Transverse colon (tissue), 4 donors: ENCODE data around the gene LGR6. TPM values are rescaled to one million over a fixed set of nuclear protein-coding genes. Genes with fewer than 3 reads are reported as not detected.

ENCODE experiments used
- DNase-seq: peaks from one replicate; pipeline ENCODE4 v3.0.0-alpha.2; 2019
- H3K27ac ChIP-seq, 4 donors: fragments of 200-600 bp; sonication (generic); 2 replicates each; pipeline ENCODE4 v1.5.1; 2016 to 2018; ENCODE audit warnings: inconsistent platforms in 4 of 4
- H3K27me3 ChIP-seq: fragments of 200-600 bp; sonication (generic); 2 replicates; pipeline ENCODE4 v1.5.1; 2017; ENCODE audit warnings: inconsistent platforms
- H3K36me3 ChIP-seq, 4 donors: fragments of 200-600 bp; sonication (generic); 2 replicates each; pipeline ENCODE4 v1.5.1; 2017 to 2019; ENCODE audit warnings: inconsistent platforms in 4 of 4
- H3K4me1 ChIP-seq, 4 donors: fragments of 200-600 bp; sonication (generic); 2 replicates each; pipeline ENCODE4 v1.5.1; 2017 to 2020; ENCODE audit warnings: inconsistent platforms in 4 of 4
- H3K4me3 ChIP-seq, 4 donors: fragments of 200-600 bp; sonication (generic); 1 replicate in 1 of 4; 2 replicates in 3 of 4; pipeline versions ENCODE4 v1.5.1 to v1.6.1; 2017 to 2019; ENCODE audit warnings: inconsistent platforms in 4 of 4
- H3K9me3 ChIP-seq, 2 donors: fragments of 200-600 bp; sonication (generic); 2 replicates each; pipeline ENCODE4 v1.5.1; 2017 to 2019; ENCODE audit warnings: inconsistent platforms in 2 of 2
- CTCF ChIP-seq, 5 experiments: fragments of 200-600 bp in 3 of 5; fragments of 450-650 bp in 2 of 5; sonication (generic) in 3 of 5; IDR thresholded peaks; 1 replicate in 2 of 5; 2 replicates in 3 of 5; pipeline ENCODE4 v1.5.1; 2016 to 2017; ENCODE audit warnings: antibody characterized with exemption in 5 of 5, inconsistent platforms in 3 of 5, mild to moderate bottlenecking in 2 of 5, moderate library complexity in 1 of 5
- EP300 ChIP-seq: sonication (generic); formaldehyde crosslinking; IDR thresholded peaks from one replicate; pipeline ENCODE4 v1.6.1; 2017; ENCODE audit warnings: antibody characterized with exemption, low read depth
- POLR2A ChIP-seq: fragments of 450-650 bp; IDR thresholded peaks from one replicate; pipeline ENCODE4 v1.6.1; 2016; ENCODE audit warnings: antibody characterized with exemption, mild to moderate bottlenecking, moderate library complexity
- POLR2AphosphoS5 ChIP-seq, 3 donors: sonication (generic); formaldehyde crosslinking; IDR thresholded peaks; one replicate each; pipeline ENCODE4 v1.6.1; 2016; ENCODE audit warnings: antibody characterized with exemption in 3 of 3
- WGBS, 2 donors: methylation state at CpG; one replicate each; pipeline ENCODE4 v1.1.5; 2018; ENCODE audit warnings: low coverage in 1 of 2; 5-methylcytosine and 5-hydroxymethylcytosine counted together
- in situ Hi-C, 4 donors: fragments of 200-750 bp; cut with MboI; loops; one replicate each; pipeline versions ENCODE4 v1.15.0 to v1.15.1; 2017; ENCODE audit warnings: low sequenced_read_pairs in 3 of 4, low pct_ligation_motif_present in 1 of 4, low pct_unique_long_range_greater_than_20kb in 1 of 4
- intact Hi-C: fragments of 100-400 bp; cut with DNase I; formaldehyde crosslinking; loops from one replicate; pipeline ENCODE4 v1.15.1; 2023; ENCODE audit warnings: low total_unique reads
- total RNA-seq, 4 donors: library from RNA; depleted of rRNA; stranded (reverse); fragments of >200 nt; gene quantifications; one replicate each; pipeline ENCODE4 v1.1.0, GENCODE V29; 2016

LGR6 gene
- total RNA-seq, 4 donors from 2014 or later, result 0.41 to 1.6 TPM; not detected in 2

- Histone ChIP-seq H3K27me3 (no peaks in the 10 kb centered on the region), H3K36me3 (no peaks in the 10 kb centered on the region), H3K4me1 (peaks cover 11 to 32% (median 15%) of the 10 kb centered on the region in 4 donors), H3K27ac (no peak overlapping the region), H3K9me3 (no peaks in the 10 kb centered on the region), H3K4me3 (no peak overlapping the region)
- DNase-seq, result no peak
- WGBS, 2 donors, result 86 to 89% methylated on average over 5 of the region's 5 CpGs
- in situ Hi-C loops, result loop anchor here in 3 of 4 donors (25.0 kb wide), 2 partner anchors 259 to 284 kb away; partner anchors contain the start of gene SHISA4 (in 2 of the 3)
- TF ChIP-seq EP300, result no peak
- no peak for TF ChIP-seq CTCF (IDR thresholded peaks at IDR 0.05)
- TF ChIP-seq POLR2A, result no peak
- no peak for TF ChIP-seq POLR2AphosphoS5 (IDR thresholded peaks at IDR 0.05)
- intact Hi-C loops, result no loop called here
Observed at GRCh38 chr1:202146279-202146678, 47.3 kb upstream of the LGR6 start.

GRCh38 chr1:202146993-202147392, 46.6 kb upstream of the LGR6 start:
- in situ Hi-C loops (loop anchor here in 3 of 4 donors (25.0 kb wide), 2 partner anchors 260 to 285 kb away; partner anchors contain the start of gene SHISA4 (in 2 of the 3)), intact Hi-C loops (no loop called here)
- H3K27me3 ChIP-seq, result no peaks in the 10 kb centered on the region
- H3K4me3 ChIP-seq, result no peak overlapping the region
- WGBS, 2 donors, result 72% methylated on average over 3 of the region's 3 CpGs; no CpG with 5 or more reads in 1 of the 2 donors
- peaks cover 11 to 25% (median 15%) of the 10 kb centered on the region in 4 donors for H3K4me1 ChIP-seq
- no peaks in the 10 kb centered on the region for H3K36me3 ChIP-seq
- TF ChIP-seq POLR2AphosphoS5 (IDR thresholded peaks at IDR 0.05), result no peak
- TF ChIP-seq POLR2A, result no peak
- TF ChIP-seq EP300, result no peak
- no peak for TF ChIP-seq CTCF (IDR thresholded peaks at IDR 0.05)
- no peaks in the 10 kb centered on the region for H3K9me3 ChIP-seq
- no peak for DNase-seq
- no peak overlapping the region for H3K27ac ChIP-seq

GRCh38 chr1:202148391-202148790, 45.2 kb upstream of the LGR6 start:
- Histone ChIP-seq H3K4me3 (no peak overlapping the region), H3K36me3 (no peaks in the 10 kb centered on the region), H3K9me3 (no peaks in the 10 kb centered on the region), H3K27me3 (no peaks in the 10 kb centered on the region), H3K27ac (no peak overlapping the region), H3K4me1 (peaks cover 5 to 12% (median 8%) of the 10 kb centered on the region in 4 donors)
- intact Hi-C loops, result no loop called here
- no peak for DNase-seq
- TF ChIP-seq CTCF (IDR thresholded peaks at IDR 0.05), result no peak
- no peak for TF ChIP-seq POLR2A
- TF ChIP-seq EP300, result no peak
- TF ChIP-seq POLR2AphosphoS5 (IDR thresholded peaks at IDR 0.05), result no peak
- WGBS, 2 donors, result 84% methylated on average over 4 of the region's 4 CpGs; no CpG with 5 or more reads in 1 of the 2 donors
- in situ Hi-C loops, result loop anchor here in 3 of 4 donors (25.0 kb wide), 2 partner anchors 261 to 286 kb away; partner anchors contain the start of gene SHISA4 (in 2 of the 3)

- Histone ChIP-seq H3K27me3 (no peaks in the 10 kb centered on the region), H3K9me3 (no peaks in the 10 kb centered on the region), H3K27ac (no peak overlapping the region), H3K4me1 (peaks cover 5 to 9% (median 6%) of the 10 kb centered on the region in 4 donors), H3K4me3 (no peak overlapping the region), H3K36me3 (no peaks in the 10 kb centered on the region)
- intact Hi-C loops, result no loop called here
- no peak for DNase-seq
- 80 to 88% methylated on average over 3 to 4 of the region's 4 CpGs for WGBS, 2 donors
- in situ Hi-C loops, result loop anchor here in 3 of 4 donors (25.0 kb wide), 2 partner anchors 262 to 287 kb away; partner anchors contain the start of gene SHISA4 (in 2 of the 3)
- TF ChIP-seq CTCF (IDR thresholded peaks at IDR 0.05), result no peak
- TF ChIP-seq POLR2AphosphoS5 (IDR thresholded peaks at IDR 0.05), result no peak
- no peak for TF ChIP-seq EP300
- TF ChIP-seq POLR2A, result no peak
Observed at GRCh38 chr1:202149566-202149965, 44.0 kb upstream of the LGR6 start.
